ENCODE measurements around the gene CPNE8. TPM values are rescaled to one million over a fixed set of nuclear protein-coding genes. Genes with fewer than 3 reads are reported as not detected.

CPNE8 gene
- total RNA-seq, 2 experiments from 2014 or later = not detected

- H3K27ac ChIP-seq (ENCODE audit: low read depth, low read length, poor library complexity, severe bottlenecking) = no peak overlapping the region
- H3K36me3 ChIP-seq (ENCODE audit: insufficient read depth, low read length) = no peaks in the 10 kb centered on the region
- no peaks in the 10 kb centered on the region for H3K79me2 ChIP-seq (ENCODE audit: insufficient read depth, low read depth, low read length)
- no peak for TF ChIP-seq CTCF (conservative IDR thresholded peaks at IDR 0.05; ENCODE audit: low read length)
- no peaks in the 10 kb centered on the region for H3K9me2 ChIP-seq (ENCODE audit: insufficient read depth, low read length)
- no peaks in the 10 kb centered on the region for H3K9me3 ChIP-seq (ENCODE audit: low read length)
- no peak overlapping the region for H3K4me3 ChIP-seq (ENCODE audit: low read depth, low read length, poor library complexity, severe bottlenecking)
- no peak overlapping the region for H2AFZ ChIP-seq (ENCODE audit: low read length)
- H4K20me1 ChIP-seq (ENCODE audit: insufficient read depth, low read length) = no peaks in the 10 kb centered on the region
- BruUV-seq (replicated peaks) = no TSS peak
- CTCF ChIA-PET (ENCODE audit: unreplicated experiment) = no interaction called here
- no peak overlapping the region for H3K4me2 ChIP-seq (ENCODE audit: low read length)
- DNase-seq (ENCODE audit: low spot score) = no peak
- POLR2A ChIA-PET = no interaction called here
- H3K4me1 ChIP-seq (ENCODE audit: insufficient read depth, low read length, poor library complexity, severe bottlenecking) = no peaks in the 10 kb centered on the region
- intact Hi-C loops (cut with micrococcal nuclease; ENCODE audit: unreplicated experiment) = no loop called here
Measured at GRCh38 chr12:38639625-38640024, 265.8 kb downstream of the CPNE8 start.

- intact Hi-C loops (cut with micrococcal nuclease; ENCODE audit: unreplicated experiment) = no loop called here
- ChIA-PET CTCF (ENCODE audit: unreplicated experiment) (no interaction called here), POLR2A (no interaction called here)
- Histone ChIP-seq H4K20me1 (ENCODE audit: insufficient read depth, low read length) (no peaks in the 10 kb centered on the region), H2AFZ (ENCODE audit: low read length) (no peak overlapping the region), H3K4me3 (ENCODE audit: low read depth, low read length, poor library complexity, severe bottlenecking) (no peak overlapping the region), H3K9me3 (ENCODE audit: low read length) (no peaks in the 10 kb centered on the region), H3K9me2 (ENCODE audit: insufficient read depth, low read length) (no peaks in the 10 kb centered on the region), H3K4me2 (ENCODE audit: low read length) (no peak overlapping the region), H3K27ac (ENCODE audit: low read depth, low read length, poor library complexity, severe bottlenecking) (no peak overlapping the region), H3K4me1 (ENCODE audit: insufficient read depth, low read length, poor library complexity, severe bottlenecking) (no peaks in the 10 kb centered on the region), H3K36me3 (ENCODE audit: insufficient read depth, low read length) (no peaks in the 10 kb centered on the region), H3K79me2 (ENCODE audit: insufficient read depth, low read depth, low read length) (no peaks in the 10 kb centered on the region)
- no peak for TF ChIP-seq CTCF (conservative IDR thresholded peaks at IDR 0.05; ENCODE audit: low read length)
- no TSS peak for BruUV-seq (replicated peaks)
- no peak for DNase-seq (ENCODE audit: low spot score)
Measured at GRCh38 chr12:38638401-38638800, 267.0 kb downstream of the CPNE8 start.

- H3K9me3 ChIP-seq (ENCODE audit: low read length) = no peaks in the 10 kb centered on the region
- no peak overlapping the region for H3K27ac ChIP-seq (ENCODE audit: low read depth, low read length, poor library complexity, severe bottlenecking)
- no peak for TF ChIP-seq CTCF (conservative IDR thresholded peaks at IDR 0.05; ENCODE audit: low read length)
- TF ChIP-seq EZH2phosphoT487 (IDR thresholded peaks at IDR 0.05; ENCODE audit: borderline replicate concordance, low read depth, low read length) = no peak
- H3K4me2 ChIP-seq (ENCODE audit: low read length) = no peak overlapping the region
- no peaks in the 10 kb centered on the region for H3K36me3 ChIP-seq (ENCODE audit: insufficient read depth, low read length)
- no TSS peak for BruUV-seq (replicated peaks)
- intact Hi-C loops (cut with micrococcal nuclease; ENCODE audit: unreplicated experiment) = no loop called here
- no peak overlapping the region for H3K4me3 ChIP-seq (ENCODE audit: low read depth, low read length, poor library complexity, severe bottlenecking)
- H4K20me1 ChIP-seq (ENCODE audit: insufficient read depth, low read length) = no peaks in the 10 kb centered on the region
- no peak for DNase-seq (ENCODE audit: low spot score)
- no peaks in the 10 kb centered on the region for H3K79me2 ChIP-seq (ENCODE audit: insufficient read depth, low read depth, low read length)
- POLR2A ChIA-PET = interaction anchor here (0.6 kb wide), 1 partner anchor 21 kb away, joined by 3 read pairs; no protein-coding TSS in a partner anchor
- no peak overlapping the region for H2AFZ ChIP-seq (ENCODE audit: low read length)
- CTCF ChIA-PET (ENCODE audit: unreplicated experiment) = no interaction called here
- no peaks in the 10 kb centered on the region for H3K9me2 ChIP-seq (ENCODE audit: insufficient read depth, low read length)
- no peaks in the 10 kb centered on the region for H3K4me1 ChIP-seq (ENCODE audit: insufficient read depth, low read length, poor library complexity, severe bottlenecking)
Measured at GRCh38 chr12:38633511-38633910, 271.9 kb downstream of the CPNE8 start.

All from OCI-LY7 (cell line).